ENCODE measurements around the gene NAMPT. TPM values are rescaled to one million over a fixed set of nuclear protein-coding genes. Genes with fewer than 3 reads are reported as not detected.
A peak's percentile ranks its signal among the peaks of the same experiment; 100 is the strongest.
"Not testable (repeated sequence)": the region's sequence is repeated elsewhere in the genome, so short reads cannot be mapped to it uniquely, and the experiment has no call there.

NAMPT gene
- polyA plus RNA-seq, 5 donors: 28.1 to 43.1 (median 36.5) TPM

DNA sequence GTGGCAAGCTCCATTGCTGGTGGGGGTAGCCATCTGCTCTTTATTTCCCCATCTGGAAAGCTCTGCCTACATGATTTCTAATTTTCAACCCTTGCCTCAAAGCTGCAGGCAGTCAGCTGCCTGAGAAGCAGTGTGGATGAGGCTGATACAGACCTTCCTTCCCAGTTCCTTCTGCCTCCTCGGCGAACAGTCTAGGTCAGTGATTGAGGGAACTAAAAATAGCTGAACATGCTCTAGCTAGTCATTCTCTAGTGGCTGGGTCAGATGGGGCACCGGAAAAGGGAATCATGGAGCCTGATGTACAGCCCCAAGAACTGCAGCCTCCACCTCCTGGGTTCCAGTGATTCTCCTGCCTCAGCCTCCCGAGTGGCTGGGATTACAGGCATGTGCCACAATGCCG lies 48.7 kb downstream of the NAMPT start:
- DNase-seq: no peak

DNA sequence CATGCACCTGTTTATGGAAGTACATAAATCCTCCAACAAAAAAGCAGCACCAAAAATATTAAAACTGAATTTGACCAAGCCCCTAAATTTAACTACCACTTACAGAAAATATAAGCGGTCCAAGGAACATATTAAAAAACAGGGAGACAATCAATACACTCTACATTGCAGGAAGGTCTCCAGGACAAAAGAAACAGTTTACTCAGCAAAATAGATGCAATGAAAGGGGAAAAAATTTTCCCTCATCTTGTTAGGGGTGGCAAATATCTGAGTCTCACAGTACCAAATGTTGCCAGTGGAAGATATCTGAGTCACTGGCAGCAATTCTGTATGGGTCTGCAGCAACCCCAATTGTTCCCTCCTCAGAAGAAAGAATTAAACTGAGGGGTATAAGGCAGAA lies 50.4 kb downstream of the NAMPT start:
- no peak for DNase-seq

DNA sequence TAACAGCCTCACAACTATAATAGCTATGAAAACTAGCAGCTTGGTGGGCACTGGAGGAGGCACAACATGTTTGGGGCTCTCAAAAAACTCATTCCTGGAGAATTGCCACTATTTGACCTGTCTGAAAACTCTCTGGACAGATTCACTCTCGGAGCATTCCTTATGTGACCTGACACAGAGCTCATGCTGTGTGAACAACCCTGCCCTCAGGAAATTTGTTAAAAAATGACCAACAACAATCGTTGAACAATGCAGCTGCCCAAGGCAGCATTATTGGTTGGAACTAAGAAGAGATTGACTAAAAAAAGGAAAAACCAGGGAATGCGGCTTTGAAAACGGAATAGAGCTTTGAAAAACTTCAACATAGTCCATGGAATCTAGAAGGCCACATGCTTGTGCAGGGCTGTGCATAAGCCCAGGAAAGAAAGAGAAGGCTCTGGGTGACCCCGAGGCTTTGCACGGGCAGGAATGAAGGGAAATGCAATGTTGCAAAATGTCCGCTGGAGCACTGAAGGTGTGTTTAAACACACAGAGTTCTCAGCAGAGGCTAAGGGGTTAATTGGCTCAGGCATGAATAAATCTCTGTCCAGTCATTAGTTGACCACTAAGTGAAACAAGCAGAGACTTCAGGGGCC lies 52.8 kb downstream of the NAMPT start:
- no peak for DNase-seq

DNA sequence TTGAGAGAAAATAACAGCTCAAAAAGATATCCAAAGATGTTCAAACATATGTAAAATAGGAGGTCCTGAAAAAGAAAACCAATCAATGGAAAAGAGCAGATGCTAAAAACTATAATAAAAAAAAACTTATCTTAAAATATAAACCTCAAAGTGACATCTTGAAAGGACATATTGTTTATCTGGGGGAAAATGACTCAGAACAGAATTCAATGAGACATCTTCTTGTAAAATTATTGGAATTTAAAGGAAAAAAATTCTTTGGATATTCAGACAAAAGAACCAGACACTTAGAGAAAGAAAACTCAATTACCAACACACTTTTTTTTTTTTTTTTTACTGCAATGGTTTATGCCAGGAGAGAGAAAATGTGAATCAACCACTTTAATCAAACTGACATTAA lies 58.9 kb downstream of the NAMPT start:
- DNase-seq: no peak

DNA sequence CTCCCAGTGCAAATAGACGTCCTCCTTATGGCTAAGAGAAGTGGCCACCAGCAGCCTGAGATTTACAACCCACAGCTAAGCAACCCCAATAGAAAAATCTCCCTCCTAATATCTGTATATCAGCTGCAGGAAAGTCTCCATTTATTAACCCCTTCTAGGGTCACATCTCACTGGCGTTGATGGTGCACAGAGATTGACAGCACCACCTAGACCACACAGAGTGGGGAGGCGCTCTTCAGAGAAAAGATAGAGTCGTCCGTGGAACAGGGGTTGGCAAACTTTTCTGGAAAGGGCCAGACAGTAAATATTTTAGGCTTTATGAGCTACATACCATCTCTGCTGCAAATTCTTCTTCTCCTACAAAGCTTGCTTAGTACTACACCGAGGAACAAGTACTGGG lies 60.0 kb downstream of the NAMPT start:
- no peak for DNase-seq

DNA sequence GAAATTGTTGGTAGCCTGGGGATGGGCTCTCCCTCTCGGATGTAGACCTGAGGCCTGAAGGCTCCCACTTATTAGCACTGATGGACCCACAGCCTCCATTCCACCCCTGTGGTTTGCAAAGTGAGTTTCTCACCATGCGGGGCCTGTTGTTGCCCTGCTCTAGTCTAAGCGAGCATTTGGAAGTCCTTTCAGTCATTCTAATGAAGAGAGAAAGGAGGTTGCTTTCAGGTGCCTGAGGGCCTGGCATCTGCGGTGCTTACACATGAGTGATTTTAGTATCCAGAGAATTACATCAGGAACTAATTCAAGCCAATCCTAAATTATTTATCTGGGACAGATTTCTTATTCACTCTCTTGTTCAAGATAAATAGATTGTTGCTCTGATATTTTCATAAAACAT lies 61.6 kb downstream of the NAMPT start:
- DNase-seq: no peak

DNA sequence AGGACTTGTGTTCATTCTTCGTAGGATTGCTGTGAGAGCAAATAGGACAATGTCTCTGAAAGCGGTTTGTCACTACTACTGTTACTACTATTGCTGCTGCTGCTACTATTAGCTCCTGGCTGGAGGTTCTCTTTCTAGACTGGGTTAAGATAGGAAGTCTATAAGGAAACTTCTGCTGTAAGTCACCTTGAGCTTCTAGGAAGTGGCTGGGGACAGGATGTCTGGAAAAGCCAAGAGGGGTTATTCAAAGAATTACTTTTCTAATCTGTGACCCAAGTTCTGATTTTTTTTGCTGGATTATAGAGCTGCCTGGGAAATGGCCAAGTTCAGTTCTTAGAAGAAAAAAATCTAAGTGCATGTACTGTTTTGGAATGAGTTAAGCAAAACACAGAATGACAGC lies 62.2 kb downstream of the NAMPT start:
- DNase-seq: no peak

DNA sequence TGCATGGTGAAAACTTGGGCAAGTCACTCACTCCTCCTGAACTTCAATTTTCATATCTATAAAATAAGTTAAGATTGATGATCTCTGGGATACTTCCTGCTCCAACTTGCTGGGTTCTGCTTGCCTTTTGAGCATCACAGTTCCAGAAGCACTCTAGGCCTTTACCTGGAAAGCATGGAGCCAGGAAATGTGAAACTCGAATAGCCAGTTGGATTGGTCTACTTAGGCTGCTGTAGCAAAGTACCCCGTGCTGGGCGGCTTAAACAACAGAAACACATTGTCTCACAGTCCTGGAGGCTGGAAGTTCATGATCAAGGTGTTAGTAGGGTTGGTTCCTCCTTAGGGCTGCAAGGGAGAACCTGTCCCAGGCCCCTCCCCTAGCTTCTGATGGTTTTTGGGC lies 64.5 kb downstream of the NAMPT start:
- DNase-seq: no peak

DNA sequence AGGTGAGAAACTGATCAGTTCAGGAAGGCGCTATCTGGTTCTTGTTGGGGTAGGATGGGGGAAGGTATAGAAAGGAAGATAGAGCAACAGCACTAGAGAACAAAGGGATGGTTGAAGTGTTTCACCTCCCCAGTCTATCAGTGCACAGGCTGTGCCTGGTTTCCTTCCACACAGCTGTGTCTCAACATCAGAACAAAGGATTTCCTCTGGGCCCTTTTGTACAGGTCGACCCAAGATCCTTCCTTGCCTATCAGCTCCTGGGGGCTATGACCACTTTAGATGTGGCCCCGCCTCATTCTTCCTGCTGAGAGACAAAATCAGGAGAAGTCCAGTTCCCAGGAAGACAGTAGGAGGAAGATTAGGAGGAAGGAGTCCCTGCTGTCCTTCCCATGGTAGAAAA lies 65.6 kb downstream of the NAMPT start:
- DNase-seq: no peak

DNA sequence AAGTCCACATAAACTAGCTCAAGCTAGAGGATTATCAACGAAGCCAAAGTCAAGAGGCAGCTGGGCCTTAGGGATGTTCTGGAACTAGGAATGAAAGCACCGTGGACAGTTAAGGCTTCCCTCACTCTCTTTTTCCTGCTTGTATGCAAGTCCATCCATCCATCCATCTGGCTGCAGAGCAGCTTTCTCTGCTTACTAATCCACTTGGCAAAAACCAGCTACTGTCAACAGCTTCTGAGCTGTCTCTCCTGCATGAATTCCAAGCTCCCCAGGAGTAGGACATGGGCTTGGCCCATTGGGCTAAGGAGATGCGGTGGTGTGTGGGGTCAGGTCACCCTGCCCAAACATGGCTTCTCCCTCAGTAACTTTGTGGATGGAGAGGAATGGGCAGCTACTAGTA lies 66.2 kb downstream of the NAMPT start:
- DNase-seq: no peak

DNA sequence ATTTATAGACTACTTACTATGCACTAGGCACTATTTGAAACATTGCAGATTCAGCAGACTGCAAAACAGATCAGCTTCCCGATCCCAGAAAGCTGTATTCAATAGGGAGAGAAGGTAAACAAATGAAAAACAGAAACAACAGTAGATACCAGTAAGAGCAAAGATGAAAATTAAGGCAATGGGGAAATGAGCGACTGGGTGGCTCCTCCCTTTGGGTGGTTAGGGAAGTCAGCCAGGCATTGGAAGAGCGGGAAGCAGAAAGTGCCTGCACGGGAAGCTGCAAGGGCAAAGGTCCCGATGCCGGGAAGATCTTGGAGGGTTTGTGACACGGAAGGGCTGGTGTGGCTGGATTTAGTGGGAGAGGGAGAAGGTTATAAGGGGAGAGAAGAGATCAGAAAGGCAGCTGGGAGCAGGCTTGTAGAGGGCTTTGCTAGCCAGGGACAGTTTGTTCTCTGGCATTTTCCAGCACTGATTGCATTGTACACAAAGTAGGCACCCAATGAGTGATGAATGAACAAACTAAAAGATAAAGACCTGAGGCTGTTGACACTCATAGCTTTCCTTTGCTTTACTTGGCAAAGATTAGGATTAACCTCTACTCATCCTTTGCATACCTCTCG lies 67.8 kb downstream of the NAMPT start:
- peak; percentile 21 to 49 for DNase-seq

DNA sequence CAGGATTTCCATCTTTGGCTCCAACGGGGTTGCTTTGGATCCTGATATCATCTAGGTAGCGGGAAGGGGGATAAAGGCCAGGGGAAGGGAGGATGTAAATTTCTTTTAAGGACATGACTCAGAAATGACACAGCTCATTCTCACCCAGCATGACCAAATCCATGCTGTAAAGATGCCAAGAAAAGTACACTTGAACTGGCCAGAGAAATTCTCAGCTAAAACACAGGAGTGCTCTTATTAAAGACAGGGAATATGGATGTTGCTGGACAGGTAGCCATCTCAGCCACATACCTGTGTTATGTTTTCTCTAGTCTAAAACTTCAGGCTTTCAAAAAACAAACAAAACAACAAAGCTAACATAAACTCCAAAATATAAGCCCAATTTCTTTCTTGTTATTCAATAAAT lies 68.3 kb downstream of the NAMPT start:
- DNase-seq: peak; percentile 18 to 24

DNA sequence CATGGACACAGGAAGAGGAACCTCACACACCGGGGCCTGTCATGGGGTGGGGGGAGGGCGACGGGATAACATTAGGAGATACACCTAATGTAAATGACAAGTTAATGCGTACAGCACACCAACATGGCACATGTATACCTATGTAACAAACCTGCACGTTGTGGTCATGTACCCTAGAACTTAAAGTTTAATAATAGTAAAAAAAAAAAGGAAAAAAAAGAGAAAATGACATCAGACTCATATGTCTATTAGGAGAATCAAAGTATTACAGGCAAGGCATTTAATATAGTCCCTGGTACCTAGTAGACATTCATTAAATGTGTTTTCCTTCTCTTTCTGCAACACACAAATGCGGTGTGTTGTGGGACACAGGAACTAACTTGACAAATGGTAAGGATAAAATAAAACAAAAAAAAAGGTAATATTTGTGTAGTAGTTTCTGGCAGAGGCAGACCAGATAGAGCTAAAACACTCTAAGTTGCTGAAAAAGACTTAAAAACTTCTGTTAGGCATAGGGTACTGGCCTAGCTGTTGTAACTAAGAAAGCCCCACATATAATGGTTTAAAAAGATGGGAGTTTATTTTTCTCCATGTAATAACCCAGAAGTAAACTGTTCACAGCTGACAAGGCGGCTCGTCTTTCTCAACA lies 68.8 kb downstream of the NAMPT start:
- DNase-seq: no peak

DNA sequence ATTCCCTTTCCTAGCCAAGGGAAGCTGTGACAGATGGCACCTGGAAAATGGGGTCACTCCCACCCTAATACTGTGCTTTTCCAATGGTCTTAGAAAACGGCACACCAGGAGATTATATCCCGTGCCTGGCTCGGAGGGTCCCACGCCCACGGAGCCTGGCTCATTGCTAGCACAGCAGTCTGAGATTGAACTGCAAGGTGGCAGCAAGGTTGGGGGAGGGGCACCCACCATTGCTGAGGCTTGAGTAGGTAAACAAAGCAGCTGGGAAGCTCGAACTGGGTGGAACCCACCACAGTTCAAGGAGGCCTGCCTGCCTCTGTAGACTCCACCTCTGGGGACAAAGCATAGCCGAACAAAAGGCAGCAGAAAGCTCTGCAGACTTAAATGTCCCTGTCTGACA lies 75.8 kb downstream of the NAMPT start:
- not testable (repeated sequence) for DNase-seq

DNA sequence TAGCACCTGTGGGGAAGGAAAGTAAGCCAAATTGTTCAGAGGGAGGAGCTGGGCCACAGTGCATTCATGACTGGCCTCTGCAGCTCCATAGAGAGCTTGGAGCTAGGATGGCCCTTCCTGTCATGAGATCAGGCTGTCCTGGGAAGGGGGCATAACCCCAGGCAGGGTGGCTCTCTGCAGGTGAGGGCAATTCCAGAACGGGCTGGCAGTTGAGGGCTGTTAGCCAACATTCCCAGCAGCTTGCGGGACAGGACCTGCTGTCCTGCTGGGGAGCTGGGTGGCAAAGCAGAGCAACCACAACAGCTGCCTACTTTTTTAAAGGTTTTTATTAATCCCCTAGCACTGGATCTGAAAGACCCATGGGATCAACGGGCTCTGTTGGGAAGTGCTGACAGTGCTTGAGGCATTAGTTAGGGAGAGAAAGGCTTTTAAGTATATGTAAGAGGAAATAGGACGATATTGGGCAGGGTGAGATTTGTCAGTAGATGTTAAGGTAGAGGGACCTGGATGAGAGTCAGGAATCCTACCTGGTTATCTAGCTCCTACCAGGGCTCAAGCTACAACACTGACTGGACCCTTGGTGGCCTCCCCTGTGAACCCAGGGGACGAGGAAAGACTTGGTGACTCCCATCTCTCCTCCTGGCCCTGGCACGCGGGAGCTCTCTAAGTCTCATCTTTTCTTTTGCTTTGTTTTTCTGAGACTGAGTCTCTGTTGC lies 77.8 kb downstream of the NAMPT start:
- no peak for DNase-seq

DNA sequence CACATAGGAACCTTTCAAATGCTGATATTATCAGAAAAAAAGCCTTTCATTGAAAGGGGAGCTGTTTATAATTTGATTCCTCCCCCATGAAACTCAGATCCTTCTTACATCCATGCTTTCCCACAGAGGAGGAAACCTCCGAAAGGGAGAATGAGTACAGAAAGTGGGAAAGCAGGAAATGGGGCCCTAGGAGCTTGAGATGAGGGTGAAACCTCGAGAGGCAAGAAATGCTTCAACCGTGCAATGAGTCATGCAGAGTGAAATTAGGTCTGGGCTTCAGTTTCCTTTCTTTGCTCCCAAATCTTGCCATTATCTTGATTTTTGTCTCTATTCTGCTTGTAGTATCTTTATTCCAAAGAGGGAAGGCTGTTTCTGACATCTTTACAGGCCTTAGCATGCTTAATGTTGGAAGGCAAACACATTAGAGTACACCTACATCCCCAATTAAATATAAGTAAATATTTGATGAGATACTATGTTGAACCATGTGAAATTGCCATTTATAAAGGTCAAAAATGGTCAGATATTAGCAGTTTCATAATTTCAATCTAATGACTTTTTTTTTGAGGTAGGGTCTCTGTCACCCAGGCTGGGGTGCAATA lies 79.1 kb downstream of the NAMPT start:
- DNase-seq: no peak

DNA sequence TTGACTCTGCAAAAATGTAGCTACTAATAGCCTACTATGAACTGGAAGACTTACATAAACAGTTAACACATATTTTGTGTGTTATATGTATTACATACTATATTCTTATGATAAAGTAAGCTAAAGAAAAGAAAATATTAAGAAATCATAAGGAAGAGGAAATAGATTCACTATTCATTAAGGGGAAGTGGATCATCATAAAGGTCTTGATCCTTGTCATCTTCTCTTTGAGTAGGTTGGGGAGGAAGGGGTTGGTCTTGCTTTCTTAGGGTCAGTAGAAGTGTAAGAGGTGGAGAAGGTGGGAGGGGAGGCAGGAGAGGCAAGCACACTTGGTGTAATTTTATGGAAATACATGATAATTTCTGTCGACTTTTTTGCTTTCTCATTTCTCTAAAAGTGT lies 81.3 kb downstream of the NAMPT start:
- no peak for DNase-seq

DNA sequence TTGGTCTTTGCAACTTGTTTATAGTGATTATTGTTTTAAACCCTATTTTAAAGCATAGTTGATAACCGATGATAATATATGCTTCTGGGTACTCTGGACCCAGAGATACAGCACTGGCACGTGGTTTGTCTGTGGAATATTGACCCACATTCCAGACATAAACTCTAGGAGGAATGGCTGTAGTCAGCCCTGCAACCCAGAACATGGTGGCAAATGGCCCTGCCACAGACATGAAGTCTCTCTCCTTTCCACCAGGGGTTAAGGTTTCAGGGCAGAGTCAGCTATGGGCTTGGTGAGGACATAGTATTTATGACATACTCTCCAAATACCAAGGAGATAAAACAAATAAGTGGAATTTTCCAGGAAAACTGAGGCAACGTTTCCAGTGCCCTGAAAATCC lies 83.6 kb downstream of the NAMPT start:
- DNase-seq: no peak

DNA sequence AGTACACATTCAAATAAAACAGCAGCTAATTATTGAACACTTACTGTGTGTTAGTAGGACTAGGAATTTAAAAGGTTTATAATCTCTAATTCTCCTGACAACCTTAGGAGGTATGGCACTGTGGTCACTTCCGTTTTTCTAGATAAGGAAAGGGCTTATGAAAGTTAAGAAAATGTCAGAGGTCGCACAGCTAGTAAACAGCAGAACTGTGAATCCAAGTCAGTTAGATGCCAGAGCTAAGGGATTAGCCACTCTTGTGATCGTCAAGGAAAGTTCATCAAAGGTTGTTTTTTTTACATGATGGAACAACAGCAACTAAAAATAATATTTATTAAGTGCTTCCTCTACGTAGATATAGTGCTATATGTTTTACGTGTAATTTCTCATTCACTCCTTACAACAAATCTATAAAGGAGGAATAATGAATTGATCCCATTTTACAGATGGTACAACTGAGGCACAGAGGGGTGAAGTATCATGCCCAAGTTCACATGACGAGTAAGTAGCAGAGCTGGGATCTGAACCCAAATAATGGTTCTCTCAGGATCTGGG lies 84.9 kb downstream of the NAMPT start:
- no peak for DNase-seq

DNA sequence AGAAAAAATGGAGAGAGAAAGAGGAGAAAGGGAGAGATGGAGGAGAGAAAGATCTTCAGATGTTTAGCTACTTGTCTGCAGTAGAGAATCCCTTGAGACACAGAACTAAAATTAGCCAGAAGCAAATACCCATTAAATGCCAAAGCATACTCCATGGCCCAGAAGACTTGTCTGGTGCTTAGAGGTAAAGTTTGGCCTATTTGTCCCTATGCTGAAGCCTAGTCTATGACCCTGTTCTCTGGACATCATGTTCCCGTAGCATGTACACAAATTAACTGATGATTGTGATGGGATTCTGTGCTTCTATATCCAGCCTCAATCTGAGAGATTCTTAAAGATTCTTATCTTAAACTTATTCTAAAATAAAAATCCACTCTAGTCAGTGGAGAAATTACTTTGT lies 85.8 kb downstream of the NAMPT start:
- DNase-seq: no peak

Data from right lung (tissue), 5 donors.